Large intestine (tissue), 3 donors: ENCODE measurements around the gene ASIC3. TPM values are rescaled to one million over a fixed set of nuclear protein-coding genes. Genes with fewer than 3 reads are reported as not detected.

Source experiments
- DNase-seq, 2 donors: peaks; one replicate each; pipeline versions ENCODE4 v3.0.0 to v3.0.0-alpha.2; 2013
- H3K27ac ChIP-seq: one replicate; pipeline ENCODE4 v1.5.1; 2013; ENCODE audit warnings: low read length
- H3K27me3 ChIP-seq: 2 replicates; pipeline ENCODE4 v1.6.1; 2013; ENCODE audit warnings: low read length; ENCODE audit not compliant: control insufficient read depth, insufficient read depth
- H3K36me3 ChIP-seq: 2 replicates; pipeline ENCODE4 v1.6.1; 2013; ENCODE audit warnings: low read length; ENCODE audit not compliant: control insufficient read depth, insufficient read depth
- H3K4me1 ChIP-seq: one replicate; pipeline ENCODE4 v1.6.1; 2013; ENCODE audit warnings: low read length; ENCODE audit not compliant: control insufficient read depth, insufficient read depth
- H3K4me3 ChIP-seq: one replicate; pipeline ENCODE4 v1.5.1; 2013; ENCODE audit warnings: low read length
- H3K9me3 ChIP-seq: one replicate; pipeline ENCODE4 v1.6.1; 2013; ENCODE audit warnings: mild to moderate bottlenecking, low read depth, low read length, moderate library complexity; ENCODE audit not compliant: control insufficient read depth
- WGBS: methylation state at CpG from one replicate; pipeline ENCODE4 v1.1.5; 2013; ENCODE audit warnings: low lambda C conversion rate; ENCODE audit not compliant: insufficient coverage; 5-methylcytosine and 5-hydroxymethylcytosine counted together
- polyA plus RNA-seq: library from polyadenylated mRNA; unstranded; fragments of 120-200 nt; gene quantifications from one replicate; pipeline ENCODE4 v1.2.1, GENCODE V29; 2013

Gene ASIC3
- polyA plus RNA-seq, 1 donor = 6.9 TPM

GRCh38 chr7:151095828-151096475, 47.6 kb downstream of the ASIC3 start:
- no peaks in the 10 kb centered on the region for H3K27me3 ChIP-seq
- DNase-seq = no peak
- no peak overlapping the region for H3K27ac ChIP-seq
- no peaks in the 10 kb centered on the region for H3K9me3 ChIP-seq
- peaks cover 5% of the 10 kb centered on the region for H3K36me3 ChIP-seq
- H3K4me1 ChIP-seq = peaks cover 6% of the 10 kb centered on the region
- H3K4me3 ChIP-seq = no peak overlapping the region
- 80% methylated on average over 1 of the region's 17 CpGs for WGBS

GRCh38 chr7:151099486-151100211, 51.3 kb downstream of the ASIC3 start:
- Histone ChIP-seq H3K4me1 (no peaks in the 10 kb centered on the region), H3K27me3 (no peaks in the 10 kb centered on the region), H3K36me3 (peaks cover 10% of the 10 kb centered on the region), H3K9me3 (no peaks in the 10 kb centered on the region), H3K27ac (no peak overlapping the region), H3K4me3 (no peak overlapping the region)
- DNase-seq = no peak
- WGBS = no CpG with 5 or more reads among the region's 20 CpGs

GRCh38 chr7:151100921-151101320, 52.6 kb downstream of the ASIC3 start:
- H3K4me3 ChIP-seq = no peak overlapping the region
- peaks cover 12% of the 10 kb centered on the region for H3K36me3 ChIP-seq
- H3K27ac ChIP-seq = no peak overlapping the region
- no peaks in the 10 kb centered on the region for H3K9me3 ChIP-seq
- H3K27me3 ChIP-seq = no peaks in the 10 kb centered on the region
- no CpG with 5 or more reads among the region's 10 CpGs for WGBS
- no peaks in the 10 kb centered on the region for H3K4me1 ChIP-seq
- DNase-seq = no peak

- no peak for DNase-seq
- 100% methylated on average over 2 of the region's 24 CpGs for WGBS
- no peaks in the 10 kb centered on the region for H3K27me3 ChIP-seq
- peaks cover 14% of the 10 kb centered on the region for H3K36me3 ChIP-seq
- H3K4me1 ChIP-seq = no peaks in the 10 kb centered on the region
- no peak overlapping the region for H3K27ac ChIP-seq
- no peaks in the 10 kb centered on the region for H3K9me3 ChIP-seq
- no peak overlapping the region for H3K4me3 ChIP-seq
These were observed 53.5 kb downstream of the ASIC3 start for GRCh38 chr7:151101621-151102396.

Other genes starting within 250 kb of the ASIC3 start
- 291 TPM for gene TMEM176B, start 248.2 kb upstream of the ASIC3 start, polyA plus RNA-seq
- gene TMEM176A, start 247.8 kb upstream of the ASIC3 start, polyA plus RNA-seq = 300 TPM
- gene AOC1, start 196.0 kb upstream of the ASIC3 start, polyA plus RNA-seq = 206 TPM
- 8.1 TPM for gene KCNH2, start 70.2 kb upstream of the ASIC3 start, polyA plus RNA-seq
- gene NOS3, start 57.5 kb upstream of the ASIC3 start, polyA plus RNA-seq = 10.3 TPM
- gene ATG9B, start 24.0 kb upstream of the ASIC3 start, polyA plus RNA-seq = 1.8 TPM
- gene ABCB8, start 20.1 kb upstream of the ASIC3 start, polyA plus RNA-seq = 24.2 TPM
- gene CDK5, start 9.4 kb downstream of the ASIC3 start, polyA plus RNA-seq = 12.8 TPM
- 107 TPM for gene SLC4A2, start 11.1 kb downstream of the ASIC3 start, polyA plus RNA-seq
- 90.4 TPM for gene FASTK, start 32.3 kb downstream of the ASIC3 start, polyA plus RNA-seq
- 61.8 TPM for gene TMUB1, start 35.0 kb downstream of the ASIC3 start, polyA plus RNA-seq
- gene AGAP3, start 37.9 kb downstream of the ASIC3 start, polyA plus RNA-seq = 58.0 TPM
- gene GBX1, start 119.2 kb downstream of the ASIC3 start, polyA plus RNA-seq = 0.07 TPM
- gene ASB10, start 138.7 kb downstream of the ASIC3 start, polyA plus RNA-seq = not detected
- gene H2BK1, start 162.0 kb downstream of the ASIC3 start, polyA plus RNA-seq = not detected
- 19.1 TPM for gene ABCF2, start 178.7 kb downstream of the ASIC3 start, polyA plus RNA-seq
- gene CHPF2, start 184.0 kb downstream of the ASIC3 start, polyA plus RNA-seq = 25.1 TPM
- 29.1 TPM for gene SMARCD3, start 200.2 kb downstream of the ASIC3 start, polyA plus RNA-seq